GM19395 (cell line): ENCODE measurements around the gene UACA.
"Not testable (repeated sequence)": the region's sequence is repeated elsewhere in the genome, so short reads cannot be mapped to it uniquely, and the experiment has no call there.

Experiments used
- ATAC-seq: cut with Tn5 transposase; IDR thresholded peaks from one replicate; pipeline ENCODE4 v1.9.1; 2021; ENCODE audit warnings: mild to moderate bottlenecking, moderate library complexity; ENCODE audit not compliant: unreplicated experiment

Gene UACA

DNA sequence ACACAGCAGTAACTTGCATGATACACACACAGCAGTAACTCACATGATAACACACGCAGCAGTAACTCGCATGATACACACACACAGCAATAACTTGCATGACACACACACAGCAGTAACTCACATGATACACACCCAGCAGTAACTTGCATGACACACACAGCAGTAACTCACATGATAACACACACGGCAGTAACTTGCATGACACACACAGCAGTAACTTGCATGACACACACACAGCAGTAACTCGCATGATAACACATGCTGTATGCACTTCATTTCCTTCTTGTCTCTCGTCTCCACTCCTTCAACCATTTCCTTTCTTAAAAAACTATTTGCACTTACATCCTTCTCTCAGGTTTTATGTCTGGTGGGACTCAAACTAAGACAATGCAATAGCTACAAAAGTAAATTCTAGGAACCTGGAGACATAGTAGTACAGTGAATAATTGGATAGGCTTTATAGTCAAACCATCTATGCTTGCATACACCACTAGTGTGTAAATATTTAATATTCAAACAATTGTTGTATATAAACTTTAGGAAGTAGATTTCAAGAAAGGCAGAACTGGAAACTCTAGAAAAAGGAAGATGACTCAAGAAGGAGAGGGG lies 130.8 kb downstream of the UACA start:
- ATAC-seq = no peak

- ATAC-seq = no peak
Observed at GRCh38 chr15:70632079-70632478, 131.3 kb downstream of the UACA start.

- ATAC-seq = no peak
Observed at GRCh38 chr15:70629735-70630273, 133.6 kb downstream of the UACA start.

- ATAC-seq = no peak
Observed at GRCh38 chr15:70628549-70628896, 134.8 kb downstream of the UACA start.

DNA sequence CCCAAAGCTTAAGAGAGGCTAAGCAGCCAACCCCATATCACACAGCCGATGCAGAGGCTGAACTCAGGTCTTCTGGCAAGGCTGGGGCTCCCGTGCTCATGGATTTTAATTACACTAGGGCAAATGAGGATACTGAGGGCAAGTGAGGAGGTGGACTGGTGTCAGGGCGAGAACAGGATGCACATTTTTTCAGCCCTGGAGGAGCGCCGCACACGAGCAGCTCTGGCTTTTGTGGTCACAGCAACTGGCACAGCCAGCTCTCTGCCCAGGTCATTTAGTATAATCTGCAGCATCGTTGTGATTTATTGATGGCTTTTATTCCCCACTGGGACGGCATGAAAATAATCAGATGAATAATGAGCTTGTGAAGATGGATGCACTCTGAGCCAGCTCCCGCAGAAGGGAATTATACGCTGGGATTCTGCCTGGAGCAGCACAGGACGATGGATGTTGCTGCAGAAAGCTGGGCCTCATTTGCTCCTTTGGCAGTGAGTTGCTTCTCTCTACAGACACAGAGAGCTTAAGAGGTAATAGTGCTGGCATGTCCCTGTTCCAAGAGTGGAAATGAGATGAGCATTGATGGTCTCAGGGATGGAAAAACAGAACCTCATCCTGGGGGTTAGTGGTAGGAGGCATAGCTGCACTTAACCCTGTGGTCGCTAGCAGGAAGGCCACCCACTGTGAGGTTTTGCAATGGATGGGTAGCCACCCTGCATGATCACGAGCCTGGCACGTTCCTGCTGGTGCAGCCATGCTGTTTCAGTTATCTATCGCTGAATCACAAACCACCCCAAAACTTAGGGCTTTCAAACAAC lies 135.4 kb downstream of the UACA start:
- no peak for ATAC-seq

- no peak for ATAC-seq
Observed at GRCh38 chr15:70627322-70627721, 136.0 kb downstream of the UACA start.

GRCh38 chr15:70625438-70625837 lies 137.9 kb downstream of the UACA start:
- ATAC-seq = no peak

DNA sequence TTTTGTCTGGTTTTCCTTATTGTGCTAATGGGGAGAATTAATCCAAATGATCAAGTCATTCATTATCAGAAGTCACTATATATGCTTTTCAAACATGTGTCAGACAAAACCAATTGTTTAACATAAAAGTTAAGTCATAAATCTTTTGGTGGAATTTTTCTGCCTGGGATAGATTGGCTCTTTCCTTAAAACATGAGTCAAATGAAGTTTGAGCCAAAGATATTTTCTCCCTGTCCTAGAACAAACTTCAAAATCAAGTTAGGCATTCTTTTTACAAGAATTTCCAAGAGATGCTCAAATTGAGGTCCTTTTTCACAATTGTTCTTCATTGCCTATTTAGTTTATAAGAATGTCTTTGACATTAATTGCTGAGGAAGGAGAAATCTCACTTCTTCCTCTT lies 138.3 kb downstream of the UACA start:
- ATAC-seq = no peak

- ATAC-seq = no peak
Observed at GRCh38 chr15:70618929-70619328, 144.4 kb downstream of the UACA start.

- no peak for ATAC-seq
Observed at GRCh38 chr15:70617911-70618287, 145.5 kb downstream of the UACA start.

DNA sequence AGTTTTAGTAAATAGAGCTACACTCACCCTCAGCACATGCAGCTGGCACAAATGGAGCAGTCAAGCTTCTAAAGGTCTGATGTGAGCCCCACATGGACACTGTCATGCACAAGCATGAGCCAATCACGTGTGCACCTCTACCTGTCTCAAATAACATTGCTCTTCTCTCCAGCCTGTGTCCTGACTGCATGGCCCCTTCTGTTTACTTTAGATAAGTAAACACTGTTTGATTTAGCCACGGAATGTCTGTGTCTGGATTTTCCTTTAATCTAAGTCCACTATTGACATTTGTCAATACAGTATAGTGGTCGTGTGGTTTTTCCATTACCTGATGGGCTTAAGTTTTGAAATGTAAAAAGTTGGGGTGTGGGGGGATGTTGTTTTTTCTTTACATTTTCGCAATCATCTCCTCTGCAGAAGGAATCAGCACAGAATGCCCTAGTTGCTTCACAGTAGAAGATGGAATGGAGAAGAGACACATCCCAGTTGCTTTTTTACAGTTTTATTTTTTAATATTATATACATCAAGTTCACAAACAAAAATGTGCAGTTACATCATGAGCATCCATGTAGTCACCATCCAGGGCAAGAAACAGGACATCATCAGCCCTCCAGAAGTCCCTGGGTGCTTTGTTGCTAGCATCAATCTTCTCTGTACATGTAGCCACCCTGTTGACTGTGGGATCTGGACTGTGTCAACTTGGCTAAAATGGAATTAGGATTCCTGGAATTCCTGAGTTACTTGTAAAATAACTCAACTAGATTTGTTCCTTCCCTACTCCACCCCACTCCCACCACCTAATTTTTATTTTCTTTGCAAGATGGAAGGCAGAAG lies 146.1 kb downstream of the UACA start:
- no peak for ATAC-seq

DNA sequence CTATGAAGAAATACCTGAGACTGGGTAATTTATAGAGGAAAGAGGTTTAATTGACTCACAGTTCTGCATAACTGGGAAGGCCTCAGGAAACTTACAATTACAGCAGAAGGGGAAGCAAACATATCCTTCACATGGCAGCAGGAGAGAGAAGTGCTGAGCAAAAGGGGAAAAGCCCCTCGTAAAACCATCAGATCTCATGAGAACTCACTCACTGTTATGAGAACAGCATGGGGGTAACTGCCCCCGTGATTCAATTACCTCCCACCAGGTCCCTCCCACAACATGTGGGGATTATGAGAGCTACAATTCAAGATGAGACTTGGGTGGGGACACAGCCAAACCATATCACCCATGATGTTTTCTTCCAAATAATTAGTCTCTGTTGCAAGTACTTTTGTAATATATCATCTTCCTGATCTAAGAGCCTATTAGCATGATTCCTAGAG lies 147.0 kb downstream of the UACA start:
- ATAC-seq = not testable (repeated sequence)

- no peak for ATAC-seq
Observed at GRCh38 chr15:70615435-70616310, 147.7 kb downstream of the UACA start.

- ATAC-seq = no peak
Observed at GRCh38 chr15:70614221-70614620, 149.1 kb downstream of the UACA start.

- no peak for ATAC-seq
Observed at GRCh38 chr15:70613271-70613670, 150.1 kb downstream of the UACA start.

DNA sequence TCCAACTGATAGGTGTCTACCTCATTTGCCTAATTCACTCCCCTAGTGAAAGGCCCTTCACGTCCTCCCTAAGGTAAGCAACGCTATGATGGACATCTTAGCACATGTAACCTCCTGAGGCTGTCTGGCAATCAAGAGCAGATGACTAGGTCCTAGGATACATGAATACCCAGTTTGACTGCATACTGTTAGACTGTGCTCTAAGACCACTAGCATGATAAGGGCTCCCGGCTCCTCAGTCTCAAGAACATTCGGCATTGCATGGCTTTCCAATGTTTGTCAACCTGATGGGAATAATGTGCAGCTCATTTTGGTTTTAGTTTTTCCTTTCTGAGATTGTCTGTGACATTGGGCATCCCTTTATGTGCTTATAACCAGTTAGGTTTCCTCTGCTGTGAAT lies 152.1 kb downstream of the UACA start:
- ATAC-seq = no peak

- no peak for ATAC-seq
Observed at GRCh38 chr15:70610541-70610940, 152.8 kb downstream of the UACA start.

DNA sequence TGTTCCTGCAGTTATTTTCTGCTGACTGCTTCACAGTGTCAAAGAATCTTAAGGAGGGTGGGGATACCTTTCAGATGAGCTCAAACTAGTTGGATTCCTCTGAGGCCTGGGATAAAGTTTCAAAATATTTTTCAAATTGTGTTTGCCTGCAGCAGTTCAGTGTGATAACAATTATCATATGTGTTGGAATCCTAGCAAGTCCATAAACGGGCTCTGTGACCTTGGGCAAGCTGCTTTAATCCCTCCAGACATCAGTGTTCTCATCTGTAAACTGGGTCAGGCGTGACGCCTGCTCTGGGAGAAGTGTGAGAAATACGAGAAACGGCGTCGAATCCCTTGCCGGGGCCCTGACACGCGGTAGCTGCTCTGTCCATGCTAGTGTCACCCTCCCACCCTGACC lies 153.5 kb downstream of the UACA start:
- no peak for ATAC-seq

DNA sequence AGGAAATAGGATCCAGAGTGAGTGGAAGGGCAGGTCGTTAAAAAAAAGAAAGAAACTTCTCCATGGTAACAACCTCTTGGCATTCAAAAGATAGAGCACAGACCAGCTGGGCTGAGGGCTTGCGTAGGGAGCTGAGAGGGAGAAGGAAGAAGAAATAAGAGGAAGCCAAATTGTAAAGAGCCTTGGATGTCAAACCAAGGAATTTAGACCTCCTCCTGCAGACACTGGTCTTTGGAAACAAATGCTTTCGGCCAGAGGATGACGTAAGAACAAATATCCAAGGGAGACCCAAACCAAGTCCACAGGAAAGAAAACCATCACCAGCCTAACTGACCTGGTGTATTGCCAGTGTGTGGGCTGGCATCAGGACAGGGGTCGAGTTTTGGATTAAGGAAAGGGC lies 155.2 kb downstream of the UACA start:
- ATAC-seq = no peak

GRCh38 chr15:70605606-70606410 lies 157.6 kb downstream of the UACA start:
- ATAC-seq = no peak
